Measurements from ENCODE around the gene BAZ1A.

Gene BAZ1A

DNA sequence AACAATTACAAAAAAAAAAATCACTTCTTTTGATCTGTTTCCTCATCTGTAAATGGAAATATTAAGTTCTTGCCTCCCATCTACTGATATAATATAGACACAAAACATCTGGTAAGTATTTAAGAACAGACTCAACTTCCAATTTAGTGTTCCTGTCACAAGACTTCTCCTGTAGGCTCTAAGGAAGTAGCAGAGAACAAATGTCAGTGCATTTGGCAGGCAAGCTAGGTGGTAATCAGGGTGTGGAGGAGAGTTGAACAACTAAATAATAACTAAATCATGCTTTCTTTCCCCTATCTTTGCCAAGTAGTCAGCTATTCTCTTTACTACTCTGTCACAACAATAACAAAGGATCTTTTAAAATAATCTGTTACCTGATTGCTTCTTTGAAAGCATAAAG is 22.1 kb downstream of the BAZ1A start:
- Histone ChIP-seq H3K4me3 (ENCODE audit: low read length in 2 of 2) (no peak overlapping the region), H3K9ac (ENCODE audit: low read depth in 1 of 2, low read length in 2 of 2) (no peak overlapping the region), H3K27me3 (ENCODE audit: control insufficient read depth in 2 of 2, insufficient read depth in 2 of 2, low read length in 2 of 2) (no peaks in the 10 kb centered on the region), H3K9me3 (ENCODE audit: control insufficient read depth in 2 of 2, low read length in 2 of 2) (no peaks in the 10 kb centered on the region), H3K36me3 (ENCODE audit: control insufficient read depth in 2 of 2, insufficient read depth in 2 of 2, low read length in 2 of 2) (peaks cover 16 to 20% of the 10 kb centered on the region in 2 donors), H3K4me1 (ENCODE audit: control insufficient read depth in 2 of 2, insufficient read depth in 2 of 2, low read length in 2 of 2) (no peaks in the 10 kb centered on the region), H3K27ac (ENCODE audit: low read depth in 2 of 2, low read length in 2 of 2) (no peak overlapping the region)

DNA sequence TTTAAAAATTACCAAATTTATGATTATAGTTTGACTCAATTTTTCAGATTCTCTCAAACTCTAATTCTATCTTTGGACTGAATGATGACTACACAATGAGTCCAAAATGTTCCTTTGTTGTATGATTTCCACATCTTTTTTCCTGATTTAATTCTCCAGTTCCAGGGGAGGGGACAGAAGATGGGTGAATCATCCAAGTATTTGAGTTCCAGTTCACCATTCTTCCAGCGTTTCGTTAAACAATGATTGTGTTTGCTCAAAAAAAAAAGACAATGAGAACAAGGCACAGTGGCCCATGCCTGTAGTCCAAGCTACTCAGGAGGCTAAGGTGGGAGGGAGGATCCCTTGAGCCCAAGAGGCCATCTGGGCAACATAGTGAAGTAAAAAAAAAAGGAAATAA is 23.8 kb downstream of the BAZ1A start:
- Histone ChIP-seq H3K27ac (ENCODE audit: low read depth in 2 of 2, low read length in 2 of 2) (no peak overlapping the region), H3K9me3 (ENCODE audit: control insufficient read depth in 2 of 2, low read length in 2 of 2) (no peaks in the 10 kb centered on the region), H3K9ac (ENCODE audit: low read depth in 1 of 2, low read length in 2 of 2) (no peak overlapping the region), H3K4me1 (ENCODE audit: control insufficient read depth in 2 of 2, insufficient read depth in 2 of 2, low read length in 2 of 2) (no peaks in the 10 kb centered on the region), H3K27me3 (ENCODE audit: control insufficient read depth in 2 of 2, insufficient read depth in 2 of 2, low read length in 2 of 2) (no peaks in the 10 kb centered on the region), H3K4me3 (ENCODE audit: low read length in 2 of 2) (no peak overlapping the region), H3K36me3 (ENCODE audit: control insufficient read depth in 2 of 2, insufficient read depth in 2 of 2, low read length in 2 of 2) (peaks cover 11 to 14% of the 10 kb centered on the region in 2 donors)

DNA sequence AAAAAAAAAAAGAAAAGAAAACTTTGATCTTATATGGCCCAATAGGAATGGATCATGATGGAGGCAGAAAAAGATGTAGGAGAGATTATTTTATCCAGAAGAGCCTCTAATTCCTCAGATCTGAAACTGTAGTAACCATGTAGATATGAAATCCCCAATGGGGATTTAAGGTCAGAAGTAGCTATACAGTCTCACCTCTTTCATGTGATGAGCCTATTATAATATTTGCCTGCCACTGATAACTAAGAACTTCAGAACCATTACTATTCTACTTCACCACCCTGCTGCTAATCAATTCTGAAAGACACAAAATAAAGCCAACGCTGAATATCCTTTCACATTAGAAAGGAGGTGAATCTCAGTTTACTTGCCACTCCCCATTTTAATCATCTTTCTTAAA is 29.3 kb downstream of the BAZ1A start:
- H3K4me3 ChIP-seq (ENCODE audit: low read length in 2 of 2), result no peak overlapping the region
- H3K9ac ChIP-seq (ENCODE audit: low read depth in 1 of 2, low read length in 2 of 2), result no peak overlapping the region

GRCh38 chr14:34843011-34843554 is 32.1 kb downstream of the BAZ1A start:
- Histone ChIP-seq H3K27ac (ENCODE audit: low read depth in 2 of 2, low read length in 2 of 2) (no peak overlapping the region), H3K9ac (ENCODE audit: low read depth in 1 of 2, low read length in 2 of 2) (no peak overlapping the region), H3K4me1 (ENCODE audit: control insufficient read depth in 2 of 2, insufficient read depth in 2 of 2, low read length in 2 of 2) (no peaks in the 10 kb centered on the region)

More for the DNA sequence above, 29.3 kb downstream of the BAZ1A start:
- no peaks in the 10 kb centered on the region for H3K4me1 ChIP-seq (ENCODE audit: control insufficient read depth in 2 of 2, insufficient read depth in 2 of 2, low read length in 2 of 2)
- H3K36me3 ChIP-seq (ENCODE audit: control insufficient read depth in 2 of 2, insufficient read depth in 2 of 2, low read length in 2 of 2), result peaks cover 0 to 8% of the 10 kb centered on the region in 2 donors
- no peaks in the 10 kb centered on the region for H3K27me3 ChIP-seq (ENCODE audit: control insufficient read depth in 2 of 2, insufficient read depth in 2 of 2, low read length in 2 of 2)
- H3K9me3 ChIP-seq (ENCODE audit: control insufficient read depth in 2 of 2, low read length in 2 of 2), result no peaks in the 10 kb centered on the region
- H3K27ac ChIP-seq (ENCODE audit: low read depth in 2 of 2, low read length in 2 of 2), result no peak overlapping the region

DNA sequence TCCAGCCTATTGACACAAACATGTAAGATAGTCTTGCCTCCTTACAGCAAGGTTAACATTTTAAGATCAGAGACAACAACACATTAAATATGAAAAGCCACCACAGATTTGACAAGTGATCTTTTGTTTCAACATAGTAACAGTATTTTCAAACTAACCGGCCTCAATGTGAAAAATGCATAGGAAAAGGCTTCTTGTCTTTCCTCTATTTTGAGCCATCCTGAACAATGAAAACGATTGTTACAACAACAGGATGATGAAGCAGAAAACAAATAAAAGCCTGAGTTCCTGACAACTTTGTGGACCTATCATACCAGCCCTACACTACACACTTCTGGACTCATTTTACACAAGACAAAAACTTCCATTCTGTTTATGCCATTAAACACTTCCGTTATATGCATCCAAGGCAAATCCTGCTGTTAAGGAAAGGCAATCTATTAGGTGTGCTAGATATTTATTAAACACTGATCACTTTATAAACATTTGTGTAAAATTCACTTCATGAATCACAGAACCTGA is 37.3 kb downstream of the BAZ1A start:
- no peak overlapping the region for H3K4me3 ChIP-seq (ENCODE audit: low read length in 2 of 2)
- no peaks in the 10 kb centered on the region for H3K36me3 ChIP-seq (ENCODE audit: control insufficient read depth in 2 of 2, insufficient read depth in 2 of 2, low read length in 2 of 2)
- H3K27me3 ChIP-seq (ENCODE audit: control insufficient read depth in 2 of 2, insufficient read depth in 2 of 2, low read length in 2 of 2), result no peaks in the 10 kb centered on the region
- no peak overlapping the region for H3K9ac ChIP-seq (ENCODE audit: low read depth in 1 of 2, low read length in 2 of 2)
- H3K4me1 ChIP-seq (ENCODE audit: control insufficient read depth in 2 of 2, insufficient read depth in 2 of 2, low read length in 2 of 2), result no peaks in the 10 kb centered on the region
- H3K9me3 ChIP-seq (ENCODE audit: control insufficient read depth in 2 of 2, low read length in 2 of 2), result no peaks in the 10 kb centered on the region
- H3K27ac ChIP-seq (ENCODE audit: low read depth in 2 of 2, low read length in 2 of 2), result no peak overlapping the region

More at GRCh38 chr14:34843011-34843554, 32.1 kb downstream of the BAZ1A start:
- Histone ChIP-seq H3K36me3 (ENCODE audit: control insufficient read depth in 2 of 2, insufficient read depth in 2 of 2, low read length in 2 of 2) (peaks cover 0 to 8% of the 10 kb centered on the region in 2 donors), H3K4me3 (ENCODE audit: low read length in 2 of 2) (no peak overlapping the region), H3K27me3 (ENCODE audit: control insufficient read depth in 2 of 2, insufficient read depth in 2 of 2, low read length in 2 of 2) (no peaks in the 10 kb centered on the region), H3K9me3 (ENCODE audit: control insufficient read depth in 2 of 2, low read length in 2 of 2) (no peaks in the 10 kb centered on the region)

- Histone ChIP-seq H3K36me3 (ENCODE audit: control insufficient read depth in 2 of 2, insufficient read depth in 2 of 2, low read length in 2 of 2) (no peaks in the 10 kb centered on the region), H3K27me3 (ENCODE audit: control insufficient read depth in 2 of 2, insufficient read depth in 2 of 2, low read length in 2 of 2) (no peaks in the 10 kb centered on the region), H3K9ac (ENCODE audit: low read depth in 1 of 2, low read length in 2 of 2) (no peak overlapping the region), H3K4me1 (ENCODE audit: control insufficient read depth in 2 of 2, insufficient read depth in 2 of 2, low read length in 2 of 2) (no peaks in the 10 kb centered on the region), H3K9me3 (ENCODE audit: control insufficient read depth in 2 of 2, low read length in 2 of 2) (no peaks in the 10 kb centered on the region), H3K27ac (ENCODE audit: low read depth in 2 of 2, low read length in 2 of 2) (no peak overlapping the region), H3K4me3 (ENCODE audit: low read length in 2 of 2) (no peak overlapping the region)
These were observed 39.8 kb downstream of the BAZ1A start for GRCh38 chr14:34835312-34835711.

DNA sequence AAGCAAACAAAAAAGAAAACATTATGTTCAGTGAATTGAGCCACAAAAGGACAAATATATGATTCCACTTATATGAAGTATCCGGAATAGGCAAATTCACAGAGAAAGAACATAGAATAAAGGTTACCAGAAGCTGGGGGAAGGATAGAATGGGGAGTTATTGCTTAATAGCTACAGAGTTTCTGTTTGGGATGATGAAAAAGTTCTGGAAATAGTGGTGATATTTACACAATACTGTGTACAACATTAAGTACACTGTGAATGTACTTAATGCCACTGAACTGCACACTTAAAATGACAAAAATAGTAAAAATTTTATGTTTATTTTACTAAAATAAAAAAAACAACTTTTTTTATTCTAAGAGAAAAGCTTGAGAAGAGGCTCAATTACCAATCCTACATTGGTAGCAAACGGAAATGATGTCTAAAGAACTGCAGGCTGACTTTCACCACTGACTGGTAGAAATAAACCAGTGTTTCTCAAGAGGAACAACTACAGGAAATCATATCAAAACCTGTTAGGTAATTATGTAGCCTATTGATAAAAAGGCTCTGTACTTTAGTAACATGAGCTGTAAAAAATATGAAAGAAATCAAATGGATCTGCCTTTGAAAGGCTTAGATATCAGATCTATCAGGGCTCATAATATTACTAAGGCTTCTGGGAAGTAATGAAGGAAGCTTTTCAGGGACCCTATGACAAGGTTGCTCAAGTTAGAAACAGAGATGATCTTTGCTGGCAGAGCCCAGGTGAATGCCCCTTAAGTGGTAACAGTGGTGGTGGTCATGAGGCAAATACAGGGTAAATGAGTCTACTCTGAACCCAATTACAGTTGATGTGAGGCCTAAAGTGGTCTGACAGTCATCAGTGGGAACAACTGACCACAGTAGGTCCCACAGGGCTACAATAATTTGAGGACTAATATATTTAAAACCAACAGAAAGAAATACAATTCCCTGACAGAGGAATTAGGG is 41.3 kb downstream of the BAZ1A start:
- Histone ChIP-seq H3K27me3 (ENCODE audit: control insufficient read depth in 2 of 2, insufficient read depth in 2 of 2, low read length in 2 of 2) (no peaks in the 10 kb centered on the region), H3K9ac (ENCODE audit: low read depth in 1 of 2, low read length in 2 of 2) (no peak overlapping the region), H3K36me3 (ENCODE audit: control insufficient read depth in 2 of 2, insufficient read depth in 2 of 2, low read length in 2 of 2) (no peaks in the 10 kb centered on the region), H3K27ac (ENCODE audit: low read depth in 2 of 2, low read length in 2 of 2) (no peak overlapping the region), H3K9me3 (ENCODE audit: control insufficient read depth in 2 of 2, low read length in 2 of 2) (no peaks in the 10 kb centered on the region), H3K4me3 (ENCODE audit: low read length in 2 of 2) (no peak overlapping the region), H3K4me1 (ENCODE audit: control insufficient read depth in 2 of 2, insufficient read depth in 2 of 2, low read length in 2 of 2) (no peaks in the 10 kb centered on the region)

GRCh38 chr14:34826661-34827060 is 48.5 kb downstream of the BAZ1A start:
- Histone ChIP-seq H3K36me3 (ENCODE audit: control insufficient read depth in 2 of 2, insufficient read depth in 2 of 2, low read length in 2 of 2) (peaks cover 0 to 15% of the 10 kb centered on the region in 2 donors), H3K9me3 (ENCODE audit: control insufficient read depth in 2 of 2, low read length in 2 of 2) (no peaks in the 10 kb centered on the region)

GRCh38 chr14:34824826-34825225 is 50.3 kb downstream of the BAZ1A start:
- no peak overlapping the region for H3K27ac ChIP-seq (ENCODE audit: low read depth in 2 of 2, low read length in 2 of 2)
- H3K4me3 ChIP-seq (ENCODE audit: low read length in 2 of 2), result no peak overlapping the region
- no peak overlapping the region for H3K9ac ChIP-seq (ENCODE audit: low read depth in 1 of 2, low read length in 2 of 2)
- H3K9me3 ChIP-seq (ENCODE audit: control insufficient read depth in 2 of 2, low read length in 2 of 2), result no peaks in the 10 kb centered on the region
- peaks cover 0 to 18% of the 10 kb centered on the region in 2 donors for H3K36me3 ChIP-seq (ENCODE audit: control insufficient read depth in 2 of 2, insufficient read depth in 2 of 2, low read length in 2 of 2)
- no peaks in the 10 kb centered on the region for H3K4me1 ChIP-seq (ENCODE audit: control insufficient read depth in 2 of 2, insufficient read depth in 2 of 2, low read length in 2 of 2)
- H3K27me3 ChIP-seq (ENCODE audit: control insufficient read depth in 2 of 2, insufficient read depth in 2 of 2, low read length in 2 of 2), result no peaks in the 10 kb centered on the region

More at GRCh38 chr14:34826661-34827060, 48.5 kb downstream of the BAZ1A start:
- H3K27me3 ChIP-seq (ENCODE audit: control insufficient read depth in 2 of 2, insufficient read depth in 2 of 2, low read length in 2 of 2), result no peaks in the 10 kb centered on the region
- no peak overlapping the region for H3K27ac ChIP-seq (ENCODE audit: low read depth in 2 of 2, low read length in 2 of 2)
- H3K4me1 ChIP-seq (ENCODE audit: control insufficient read depth in 2 of 2, insufficient read depth in 2 of 2, low read length in 2 of 2), result no peaks in the 10 kb centered on the region
- no peak overlapping the region for H3K4me3 ChIP-seq (ENCODE audit: low read length in 2 of 2)
- no peak overlapping the region for H3K9ac ChIP-seq (ENCODE audit: low read depth in 1 of 2, low read length in 2 of 2)

DNA sequence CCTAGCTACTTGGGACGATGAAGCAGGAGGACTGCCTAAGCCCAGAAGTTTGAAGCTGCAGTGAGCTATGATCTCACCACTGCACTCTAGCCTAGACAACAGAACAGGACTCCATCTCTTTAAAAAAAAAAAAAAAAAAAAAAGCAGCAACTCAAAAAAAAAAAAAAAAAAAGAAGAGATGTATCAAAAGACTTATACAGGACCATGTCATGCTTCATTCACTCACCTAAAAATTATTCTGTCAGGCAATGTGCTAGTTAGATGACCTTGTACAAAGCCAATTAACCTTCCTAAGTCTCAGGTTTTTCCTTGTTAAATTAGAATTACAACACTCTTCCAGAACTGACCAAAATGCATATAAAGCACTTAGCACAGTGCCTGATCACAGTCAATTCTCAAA is 50.9 kb downstream of the BAZ1A start:
- no peaks in the 10 kb centered on the region for H3K4me1 ChIP-seq (ENCODE audit: control insufficient read depth in 2 of 2, insufficient read depth in 2 of 2, low read length in 2 of 2)
- H3K4me3 ChIP-seq (ENCODE audit: low read length in 2 of 2), result no peak overlapping the region
- H3K36me3 ChIP-seq (ENCODE audit: control insufficient read depth in 2 of 2, insufficient read depth in 2 of 2, low read length in 2 of 2), result peaks cover 0 to 19% of the 10 kb centered on the region in 2 donors
- no peak overlapping the region for H3K27ac ChIP-seq (ENCODE audit: low read depth in 2 of 2, low read length in 2 of 2)
- H3K9me3 ChIP-seq (ENCODE audit: control insufficient read depth in 2 of 2, low read length in 2 of 2), result no peaks in the 10 kb centered on the region
- H3K9ac ChIP-seq (ENCODE audit: low read depth in 1 of 2, low read length in 2 of 2), result no peak overlapping the region
- H3K27me3 ChIP-seq (ENCODE audit: control insufficient read depth in 2 of 2, insufficient read depth in 2 of 2, low read length in 2 of 2), result no peaks in the 10 kb centered on the region

Data from mucosa of rectum (tissue), 2 donors.